SU-DHL-6 (cell line): ENCODE measurements around the gene PSMB8.

Experiments used
- H2AFZ ChIP-seq: fragments of 200-600 bp; sonication (generic); 2 replicates; pipeline ENCODE4 v1.6.1; 2014; ENCODE audit warnings: low read depth, mild to moderate bottlenecking, moderate library complexity, mixed read lengths, antibody characterized with exemption, low read length; ENCODE audit not compliant: severe bottlenecking
- H3F3A ChIP-seq: fragments of 200-600 bp; shearing (Covaris generic); 2 replicates; pipeline ENCODE4 v1.6.0; 2016; ENCODE audit warnings: antibody characterized with exemption, mild to moderate bottlenecking; ENCODE audit not compliant: insufficient read depth
- H3K27ac ChIP-seq: fragments of 200-600 bp; sonication (generic); 2 replicates; pipeline ENCODE4 v1.5.1; 2016; ENCODE audit warnings: low read depth, mild to moderate bottlenecking, low read length, moderate library complexity, mixed read lengths
- H3K27me3 ChIP-seq: fragments of 200-600 bp; sonication (generic), shearing (Covaris generic); 2 replicates; pipeline ENCODE4 v1.6.0; 2014; ENCODE audit warnings: mild to moderate bottlenecking, low read length
- H3K36me3 ChIP-seq: fragments of 200-600 bp; sonication (generic); 2 replicates; pipeline ENCODE4 v1.6.1; 2014; ENCODE audit warnings: mild to moderate bottlenecking, low read length, mixed read lengths
- H3K4me2 ChIP-seq: fragments of 300-600, 200-600 bp; shearing (Covaris generic), sonication (generic); 2 replicates; pipeline ENCODE4 v1.6.0; 2014; ENCODE audit warnings: low read length, low read depth, mild to moderate bottlenecking; ENCODE audit not compliant: poor library complexity, severe bottlenecking
- H3K4me3 ChIP-seq: fragments of 200-600 bp; sonication (generic); 2 replicates; pipeline ENCODE4 v1.5.1; 2014; ENCODE audit warnings: antibody characterized with exemption, low read length, mild to moderate bottlenecking, mixed read lengths; ENCODE audit not compliant: insufficient read depth, poor library complexity, severe bottlenecking
- H3K79me2 ChIP-seq: fragments of 200-600 bp; sonication (generic); 2 replicates; pipeline ENCODE4 v1.6.1; 2014; ENCODE audit warnings: mild to moderate bottlenecking, low read length, moderate library complexity; ENCODE audit not compliant: insufficient read depth
- H3K9ac ChIP-seq: fragments of 200-600 bp; sonication (generic); 2 replicates; pipeline ENCODE4 v1.7.0; 2014; ENCODE audit warnings: mild to moderate bottlenecking, low read length
- H3K9me2 ChIP-seq: fragments of 200-600 bp; sonication (generic); replicated peaks from 2 replicates; pipeline ENCODE4 v1.6.1; 2014; ENCODE audit warnings: low read length; ENCODE audit not compliant: insufficient read depth
- H3K9me3 ChIP-seq: fragments of 200-600 bp; sonication (generic); 2 replicates; pipeline ENCODE4 v1.6.1; 2014; ENCODE audit warnings: low read length, mixed read lengths; ENCODE audit not compliant: insufficient read depth
- H4K20me1 ChIP-seq: fragments of 200-600 bp; sonication (generic); 2 replicates; pipeline ENCODE4 v1.6.1; 2014; ENCODE audit warnings: low read depth, mild to moderate bottlenecking, antibody characterized with exemption, low read length, moderate library complexity, mixed read lengths
- EZH2phosphoT487 ChIP-seq: fragments of 200-600 bp; sonication (generic), shearing (Covaris generic); conservative IDR thresholded peaks from 2 replicates; pipeline ENCODE4 v1.6.1; 2018; ENCODE audit warnings: mild to moderate bottlenecking, antibody characterized with exemption, low read length, moderate library complexity, mixed read lengths
- TF ChIP-seq, protein P1 (sequence below): fragments of 200-600 bp; sonication (generic); IDR thresholded peaks from one replicate; pipeline ENCODE4 v1.5.1; 2017; ENCODE audit warnings: antibody characterized with exemption, mild to moderate bottlenecking, low read length, moderate library complexity; ENCODE audit not compliant: insufficient read depth, poor library complexity, severe bottlenecking

The PSMB8 gene

DNA sequence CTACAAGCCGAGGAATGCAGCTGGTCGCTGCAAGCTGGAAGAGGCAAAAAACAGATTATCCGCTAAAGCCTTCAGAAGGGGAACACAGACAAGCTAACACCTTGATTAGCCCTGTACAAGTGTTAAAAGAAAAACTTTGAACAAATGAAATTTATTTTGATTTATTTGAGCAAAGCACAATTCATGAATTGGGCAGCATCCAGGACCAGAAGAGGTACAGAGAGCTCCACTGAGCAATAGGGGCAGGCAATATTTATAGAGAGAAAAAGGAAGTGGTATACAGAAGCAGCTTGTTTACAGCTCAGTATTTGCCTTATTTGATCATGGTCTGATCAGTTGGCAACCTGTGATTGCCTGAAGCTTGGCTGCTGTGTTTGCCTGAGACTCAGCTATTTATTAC is 44.7 kb downstream of the PSMB8 start:
- Histone ChIP-seq H3K4me2 (no peak overlapping the region), H3K27ac (no peak overlapping the region), H3K9me2 (no peaks in the 10 kb centered on the region), H3K36me3 (no peaks in the 10 kb centered on the region), H3K9ac (no peak overlapping the region), H3K4me3 (no peak overlapping the region), H2AFZ (no peak overlapping the region), H4K20me1 (no peaks in the 10 kb centered on the region), H3K79me2 (no peaks in the 10 kb centered on the region), H3K9me3 (peaks cover 6% of the 10 kb centered on the region; the same call in 1 of the 2 replicates), H3K27me3 (no peaks in the 10 kb centered on the region), H3F3A (no peaks in the 10 kb centered on the region)
- TF ChIP-seq, protein P1, sequence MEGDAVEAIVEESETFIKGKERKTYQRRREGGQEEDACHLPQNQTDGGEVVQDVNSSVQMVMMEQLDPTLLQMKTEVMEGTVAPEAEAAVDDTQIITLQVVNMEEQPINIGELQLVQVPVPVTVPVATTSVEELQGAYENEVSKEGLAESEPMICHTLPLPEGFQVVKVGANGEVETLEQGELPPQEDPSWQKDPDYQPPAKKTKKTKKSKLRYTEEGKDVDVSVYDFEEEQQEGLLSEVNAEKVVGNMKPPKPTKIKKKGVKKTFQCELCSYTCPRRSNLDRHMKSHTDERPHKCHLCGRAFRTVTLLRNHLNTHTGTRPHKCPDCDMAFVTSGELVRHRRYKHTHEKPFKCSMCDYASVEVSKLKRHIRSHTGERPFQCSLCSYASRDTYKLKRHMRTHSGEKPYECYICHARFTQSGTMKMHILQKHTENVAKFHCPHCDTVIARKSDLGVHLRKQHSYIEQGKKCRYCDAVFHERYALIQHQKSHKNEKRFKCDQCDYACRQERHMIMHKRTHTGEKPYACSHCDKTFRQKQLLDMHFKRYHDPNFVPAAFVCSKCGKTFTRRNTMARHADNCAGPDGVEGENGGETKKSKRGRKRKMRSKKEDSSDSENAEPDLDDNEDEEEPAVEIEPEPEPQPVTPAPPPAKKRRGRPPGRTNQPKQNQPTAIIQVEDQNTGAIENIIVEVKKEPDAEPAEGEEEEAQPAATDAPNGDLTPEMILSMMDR: no peak
- no peak for TF ChIP-seq EZH2phosphoT487

DNA sequence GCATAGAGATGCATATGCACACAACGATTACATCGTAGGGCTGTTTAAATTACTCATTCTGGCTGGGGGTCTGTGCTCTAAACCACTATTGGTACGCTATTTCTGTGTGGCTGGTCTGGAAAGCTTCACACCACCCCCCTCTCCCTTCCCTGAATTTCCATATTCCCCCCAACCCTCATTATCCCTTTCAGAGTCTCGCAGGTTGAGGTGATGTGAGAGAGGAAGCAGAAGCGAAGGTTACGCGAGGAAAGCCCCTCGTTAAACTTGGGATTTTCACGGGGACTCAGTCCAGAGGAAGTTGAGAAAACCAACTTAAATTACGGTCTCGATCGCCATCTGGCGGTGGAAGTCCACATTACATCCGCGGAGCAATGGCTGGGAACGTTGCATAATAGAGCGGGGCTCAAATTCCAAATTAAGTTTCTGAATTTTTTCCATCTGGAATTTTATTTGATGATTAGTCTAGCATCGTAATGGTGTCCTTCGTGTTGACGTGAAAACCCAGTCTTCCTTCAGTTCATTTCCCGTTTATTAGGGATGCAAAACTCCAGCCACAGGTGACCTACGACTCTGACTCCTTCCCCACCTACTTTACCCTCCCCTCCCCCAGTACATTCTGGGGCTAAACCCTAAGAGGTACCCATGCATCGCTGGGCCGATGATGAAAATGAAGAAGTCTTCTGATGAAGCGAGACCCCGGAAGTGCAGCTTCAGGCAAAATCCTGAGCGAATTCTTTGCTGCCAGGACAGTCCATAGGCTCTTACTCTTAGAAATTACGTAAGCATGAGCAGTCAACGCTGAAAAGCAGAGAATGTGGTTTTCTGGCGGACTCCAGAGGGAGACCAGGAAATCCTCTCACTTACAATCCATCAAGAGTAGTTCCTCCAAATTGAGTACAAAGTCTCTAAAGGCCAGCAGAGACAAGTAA is 46.7 kb downstream of the PSMB8 start:
- H3K4me3 ChIP-seq: peak overlapping the region; percentile 20
- peak overlapping the region; percentile 91 for H2AFZ ChIP-seq
- 0 out of 2 replicates have a peak overlapping the region, but pooled peaks have one; percentile 1 for H3K27ac ChIP-seq
- no peaks in the 10 kb centered on the region for H3F3A ChIP-seq
- no peaks in the 10 kb centered on the region for H3K27me3 ChIP-seq
- H3K9me2 ChIP-seq: no peaks in the 10 kb centered on the region
- TF ChIP-seq, protein P1: peak; percentile 98
- no peak for TF ChIP-seq EZH2phosphoT487
- peak overlapping the region; percentile 30 for H3K9ac ChIP-seq
- H3K9me3 ChIP-seq: peaks cover 6% of the 10 kb centered on the region; the same call in 1 of the 2 replicates
- H3K79me2 ChIP-seq: no peaks in the 10 kb centered on the region
- no peaks in the 10 kb centered on the region for H3K36me3 ChIP-seq
- no peaks in the 10 kb centered on the region for H4K20me1 ChIP-seq
- H3K4me2 ChIP-seq: peak overlapping the region; percentile 57

DNA sequence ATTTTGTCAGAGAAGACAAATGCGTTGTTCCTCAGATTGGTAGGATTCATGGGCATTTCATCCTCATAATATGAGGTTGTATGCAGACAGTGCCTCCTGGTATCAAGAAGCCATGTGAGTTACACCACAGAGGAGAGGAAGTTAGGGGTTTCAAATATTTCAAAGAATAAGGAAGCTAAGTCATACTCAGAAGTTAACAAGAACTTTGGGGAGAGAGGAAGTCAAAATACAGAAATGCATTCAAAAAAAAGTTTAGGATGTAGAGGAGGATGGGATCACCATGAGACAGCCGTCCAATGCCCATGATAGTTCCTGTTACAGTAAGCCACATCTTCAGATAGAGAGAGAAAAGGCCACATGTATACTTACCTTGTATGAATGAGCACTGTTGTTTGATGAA is 49.3 kb downstream of the PSMB8 start:
- H2AFZ ChIP-seq: no peak overlapping the region
- no peak overlapping the region for H3K4me2 ChIP-seq
- H3F3A ChIP-seq: no peaks in the 10 kb centered on the region
- H3K27ac ChIP-seq: no peak overlapping the region
- H3K36me3 ChIP-seq: no peaks in the 10 kb centered on the region
- no peaks in the 10 kb centered on the region for H4K20me1 ChIP-seq
- H3K79me2 ChIP-seq: no peaks in the 10 kb centered on the region
- no peak overlapping the region for H3K4me3 ChIP-seq
- H3K9me2 ChIP-seq: no peaks in the 10 kb centered on the region
- TF ChIP-seq, protein P1: no peak
- TF ChIP-seq EZH2phosphoT487: no peak
- peaks cover 6% of the 10 kb centered on the region; the same call in 1 of the 2 replicates for H3K9me3 ChIP-seq
- H3K9ac ChIP-seq: no peak overlapping the region
- no peaks in the 10 kb centered on the region for H3K27me3 ChIP-seq
